Suprapubic skin (tissue), 4 donors: Measurements from ENCODE around the gene SULT2B1. TPM values are rescaled to one million over a fixed set of nuclear protein-coding genes. Genes with fewer than 3 reads are reported as not detected.
"Not testable (repeated sequence)": the region's sequence is repeated elsewhere in the genome, so short reads cannot be mapped to it uniquely, and the experiment has no call there.

Source experiments
- DNase-seq, 2 donors: peaks; one replicate each; pipeline ENCODE4 v3.0.0-alpha.2; 2019; ENCODE audit warnings: low spot score in 2 of 2
- H3K27ac ChIP-seq: fragments of 200-600 bp; sonication (generic); one replicate; pipeline ENCODE4 v1.5.1; 2019
- H3K27me3 ChIP-seq: fragments of 200-600 bp; sonication (generic); one replicate; pipeline ENCODE4 v1.5.1; 2019
- H3K36me3 ChIP-seq: fragments of 200-600 bp; sonication (generic); one replicate; pipeline ENCODE4 v1.5.1; 2019
- H3K4me1 ChIP-seq: fragments of 200-600 bp; sonication (generic); one replicate; pipeline ENCODE4 v1.5.1; 2019
- H3K4me3 ChIP-seq: fragments of 200-600 bp; sonication (generic); one replicate; pipeline ENCODE4 v1.5.1; 2019; ENCODE audit warnings: mild to moderate bottlenecking
- H3K9me3 ChIP-seq: fragments of 200-600 bp; sonication (generic); one replicate; pipeline ENCODE4 v1.5.1; 2019
- CTCF ChIP-seq, 2 donors: fragments of 200-600 bp in 1 of 2; fragments of 450-650 bp in 1 of 2; sonication (generic) in 1 of 2; IDR thresholded peaks; one replicate each; pipeline ENCODE4 v1.5.1; 2016 to 2019; ENCODE audit warnings: antibody characterized with exemption in 2 of 2, mild to moderate bottlenecking in 1 of 2, moderate library complexity in 1 of 2
- EP300 ChIP-seq: sonication (generic); formaldehyde crosslinking; IDR thresholded peaks from one replicate; pipeline ENCODE4 v1.6.1; 2017; ENCODE audit warnings: antibody characterized with exemption
- POLR2A ChIP-seq, 2 donors: fragments of 450-650 bp; IDR thresholded peaks; one replicate each; pipeline ENCODE4 v1.6.1; 2017; ENCODE audit warnings: antibody characterized with exemption in 2 of 2, mild to moderate bottlenecking in 2 of 2, moderate library complexity in 2 of 2
- POLR2AphosphoS5 ChIP-seq, 3 donors: sonication (generic); formaldehyde crosslinking; IDR thresholded peaks; one replicate each; pipeline ENCODE4 v1.6.1; 2017; ENCODE audit warnings: antibody characterized with exemption in 3 of 3
- WGBS: methylation state at CpG from one replicate; pipeline ENCODE4 v1.1.5; 2018; 5-methylcytosine and 5-hydroxymethylcytosine counted together
- total RNA-seq, 4 donors: library from RNA; depleted of rRNA; stranded (reverse); fragments of >200 nt; gene quantifications; one replicate each; pipeline ENCODE4 v1.1.0, GENCODE V29; 2016

SULT2B1 gene
- total RNA-seq, 4 donors from 2014 or later, result 26.0 to 162 (median 122) TPM

GRCh38 chr19:48512504-48513288 lies 39.3 kb upstream of the SULT2B1 start:
- no peak for DNase-seq
- no peak overlapping the region for H3K27ac ChIP-seq
- H3K4me3 ChIP-seq, result peak overlapping the region; percentile 59
- H3K27me3 ChIP-seq, result peaks cover 36% of the 10 kb centered on the region
- TF ChIP-seq POLR2AphosphoS5 (IDR thresholded peaks at IDR 0.05) (no peak), CTCF (IDR thresholded peaks at IDR 0.05) (no peak), EP300 (no peak), POLR2A (IDR thresholded peaks at IDR 0.05) (no peak)
- no peaks in the 10 kb centered on the region for H3K36me3 ChIP-seq
- H3K9me3 ChIP-seq, result no peaks in the 10 kb centered on the region
- H3K4me1 ChIP-seq, result peaks cover 22% of the 10 kb centered on the region
- 44% methylated on average over 19 of the region's 19 CpGs for WGBS

DNA sequence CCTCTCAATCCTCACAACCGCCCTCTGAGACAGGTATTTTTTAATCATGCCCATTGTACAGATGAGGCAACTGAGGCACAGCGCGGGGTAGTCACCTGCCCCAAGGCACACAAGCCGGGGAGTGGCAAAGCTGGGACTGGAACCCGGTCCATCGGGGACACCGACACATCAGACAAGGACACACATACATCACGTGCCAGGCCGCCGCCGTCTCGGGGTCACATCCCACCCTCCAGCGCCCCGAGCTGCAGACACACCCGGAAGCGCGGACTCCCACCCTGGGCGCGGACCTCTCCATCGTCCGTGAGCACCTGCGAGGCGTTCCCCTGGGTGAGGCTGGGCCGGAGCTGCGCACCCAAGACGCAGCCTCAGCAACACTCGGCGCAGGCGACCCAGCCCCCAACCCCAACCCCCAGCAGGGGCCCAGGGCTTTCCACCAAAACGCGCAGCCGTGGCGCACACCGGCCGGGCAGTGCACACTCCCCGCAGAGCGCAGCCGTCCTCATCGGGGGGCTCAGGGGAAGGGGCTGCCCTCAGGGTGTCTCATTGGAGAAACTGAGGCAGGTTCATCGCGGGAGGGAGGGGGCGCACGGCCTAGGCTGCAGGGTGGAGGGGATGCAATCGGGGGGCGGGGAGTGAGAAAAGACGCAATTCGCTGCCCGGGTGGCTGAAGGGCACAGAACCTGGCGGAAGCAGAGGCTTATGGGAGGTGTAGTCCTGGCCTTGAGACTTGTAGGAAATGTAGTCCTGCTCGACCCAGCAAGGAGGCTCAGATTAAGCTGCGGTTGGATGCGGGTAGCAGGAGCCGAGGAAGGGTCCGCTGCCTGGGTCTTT lies 38.5 kb upstream of the SULT2B1 start:
- Histone ChIP-seq H3K9me3 (no peaks in the 10 kb centered on the region), H3K27me3 (peaks cover 36% of the 10 kb centered on the region), H3K27ac (no peak overlapping the region), H3K4me3 (peak overlapping the region; percentile 59), H3K4me1 (peaks cover 22% of the 10 kb centered on the region), H3K36me3 (no peaks in the 10 kb centered on the region)
- 5% methylated on average over 19 of the region's 54 CpGs for WGBS
- DNase-seq, result no peak
- TF ChIP-seq CTCF (IDR thresholded peaks at IDR 0.05) (no peak), POLR2AphosphoS5 (IDR thresholded peaks at IDR 0.05) (no peak), POLR2A (IDR thresholded peaks at IDR 0.05) (no peak), EP300 (no peak)

- DNase-seq, result no peak
- 51% methylated on average over 9 of the region's 11 CpGs for WGBS
- peak overlapping the region; percentile 59 for H3K4me3 ChIP-seq
- H3K27me3 ChIP-seq, result peaks cover 36% of the 10 kb centered on the region
- TF ChIP-seq POLR2A (IDR thresholded peaks at IDR 0.05), result no peak
- no peak for TF ChIP-seq CTCF (IDR thresholded peaks at IDR 0.05)
- TF ChIP-seq POLR2AphosphoS5 (IDR thresholded peaks at IDR 0.05), result no peak
- TF ChIP-seq EP300, result no peak
- no peak overlapping the region for H3K27ac ChIP-seq
- no peaks in the 10 kb centered on the region for H3K36me3 ChIP-seq
- H3K9me3 ChIP-seq, result no peaks in the 10 kb centered on the region
- H3K4me1 ChIP-seq, result peaks cover 22% of the 10 kb centered on the region
These were observed 37.9 kb upstream of the SULT2B1 start for GRCh38 chr19:48514123-48514458.

DNA sequence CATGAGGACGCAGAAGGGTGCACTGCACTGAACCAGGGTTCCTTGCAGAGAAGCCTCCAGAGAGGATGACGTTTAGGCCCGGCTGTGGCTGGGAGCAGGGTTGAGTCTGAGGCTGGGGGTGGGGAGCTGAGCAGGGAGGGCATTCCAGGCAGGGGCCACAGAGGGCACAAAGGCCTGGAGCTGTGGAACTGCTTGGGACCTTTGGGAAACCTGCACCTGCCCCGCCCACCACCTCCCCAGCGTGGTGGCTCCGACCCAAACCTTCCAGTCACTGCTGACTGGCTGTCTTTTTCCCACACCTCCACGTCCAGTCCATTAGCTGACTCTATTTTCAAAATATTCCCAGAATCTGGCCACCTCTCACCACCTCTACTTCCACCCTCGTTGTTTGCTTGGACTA lies 35.4 kb upstream of the SULT2B1 start:
- no peak overlapping the region for H3K27ac ChIP-seq
- peaks cover 23% of the 10 kb centered on the region for H3K27me3 ChIP-seq
- 72% methylated on average over 8 of the region's 8 CpGs for WGBS
- no peak for DNase-seq
- peaks cover 11% of the 10 kb centered on the region for H3K4me1 ChIP-seq
- no peak overlapping the region for H3K4me3 ChIP-seq
- no peak for TF ChIP-seq POLR2A (IDR thresholded peaks at IDR 0.05)
- TF ChIP-seq CTCF (IDR thresholded peaks at IDR 0.05), result no peak
- no peak for TF ChIP-seq EP300
- TF ChIP-seq POLR2AphosphoS5 (IDR thresholded peaks at IDR 0.05), result no peak
- H3K36me3 ChIP-seq, result no peaks in the 10 kb centered on the region
- H3K9me3 ChIP-seq, result no peaks in the 10 kb centered on the region

DNA sequence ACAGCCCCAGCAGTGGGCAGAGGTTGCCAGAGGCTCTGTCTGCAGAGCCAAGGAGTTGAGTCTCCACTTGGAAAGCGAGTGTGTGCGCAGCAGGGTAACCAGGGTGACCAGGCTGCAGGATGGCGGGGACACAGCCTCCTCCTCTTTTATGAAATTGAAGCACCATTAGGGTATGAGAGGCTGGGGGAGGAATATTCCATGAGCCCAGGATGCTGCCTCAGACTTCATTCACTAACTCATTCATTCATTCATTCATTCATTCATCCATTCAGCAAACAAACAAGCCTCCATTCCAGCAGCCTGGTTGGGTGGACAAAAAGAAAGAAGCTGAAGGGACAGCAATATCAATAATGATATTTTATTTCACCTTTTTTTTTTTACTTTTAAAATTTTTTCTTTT lies 33.8 kb upstream of the SULT2B1 start:
- Histone ChIP-seq H3K9me3 (no peaks in the 10 kb centered on the region), H3K4me3 (no peak overlapping the region), H3K27ac (no peak overlapping the region), H3K4me1 (peaks cover 8% of the 10 kb centered on the region), H3K27me3 (peaks cover 6% of the 10 kb centered on the region), H3K36me3 (no peaks in the 10 kb centered on the region)
- TF ChIP-seq POLR2AphosphoS5 (IDR thresholded peaks at IDR 0.05), result no peak
- no peak for TF ChIP-seq POLR2A (IDR thresholded peaks at IDR 0.05)
- TF ChIP-seq CTCF (IDR thresholded peaks at IDR 0.05), result no peak
- no peak for TF ChIP-seq EP300
- 62% methylated on average over 3 of the region's 3 CpGs for WGBS
- DNase-seq, result no peak

- H3K36me3 ChIP-seq, H3K4me1 ChIP-seq, DNase-seq, H3K4me3 ChIP-seq, H3K9me3 ChIP-seq, H3K27me3 ChIP-seq, H3K27ac ChIP-seq: not testable (repeated sequence)
- 92% methylated on average over 4 of the region's 4 CpGs for WGBS
These were observed 32.5 kb upstream of the SULT2B1 start for GRCh38 chr19:48519426-48519825.
